Activated CD8-positive, alpha-beta memory T cell treated with anti-CD3 and anti-CD28 coated beads, Interleukin-2, amount 50 U/mL, for 24 hours (primary cell): ENCODE results near the gene FAM181A.

Source experiments
- DNase-seq: peaks from one replicate; pipeline ENCODE4 v3.0.0-alpha.2; 2020; ENCODE audit errors: extremely low read depth

The FAM181A gene

DNA sequence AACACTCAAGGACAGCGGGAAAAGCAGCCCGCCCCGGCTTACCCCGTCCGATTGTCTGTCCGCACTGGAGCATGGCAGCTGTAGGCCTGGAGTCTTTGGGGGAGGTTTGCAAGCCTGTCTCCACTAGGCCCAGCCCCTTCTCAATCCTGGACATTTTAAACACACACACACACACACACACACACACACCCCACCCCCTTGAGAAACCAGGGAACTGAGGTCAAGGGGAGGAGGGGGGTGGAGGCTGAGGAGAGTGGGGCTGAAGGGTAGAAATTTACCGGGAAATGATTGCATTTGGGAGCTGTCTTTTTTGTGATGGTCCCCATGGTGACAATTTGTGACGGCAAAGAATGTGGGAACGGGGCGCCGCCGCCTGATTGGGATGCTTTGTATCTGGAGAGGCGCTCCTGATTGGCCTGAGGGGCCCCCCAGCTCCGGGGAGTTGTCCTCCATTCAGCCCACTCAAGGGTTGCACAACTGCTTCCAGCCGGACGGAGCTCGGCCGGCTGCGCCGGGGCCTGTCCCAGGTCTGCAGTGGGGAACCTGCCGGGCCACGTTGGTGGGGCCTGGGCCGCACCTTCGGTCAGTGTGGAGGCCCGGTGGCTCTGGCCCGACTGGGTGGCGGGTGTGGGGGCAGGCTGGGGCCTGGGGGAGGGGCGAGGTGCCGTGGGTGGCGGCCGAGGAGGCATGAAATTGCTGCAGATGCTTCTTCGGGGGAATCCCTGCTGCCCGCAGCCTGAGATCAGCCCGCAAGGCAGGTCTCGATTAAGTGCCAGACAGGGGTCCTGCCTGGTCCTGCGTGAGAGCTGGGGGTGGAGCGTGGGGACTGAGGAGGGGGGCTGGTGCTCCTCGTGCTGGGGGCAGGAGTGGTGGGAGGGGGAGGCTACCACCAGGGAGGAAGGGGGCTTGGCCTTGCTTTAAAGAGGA is at the start of gene FAM181A:
Gene FAM181A, plus strand, starts transcription at position 472 of the 927 bp plus-strand sequence. CDS start 942 bp downstream, outside the sequence.
- DNase-seq: no peak

DNA sequence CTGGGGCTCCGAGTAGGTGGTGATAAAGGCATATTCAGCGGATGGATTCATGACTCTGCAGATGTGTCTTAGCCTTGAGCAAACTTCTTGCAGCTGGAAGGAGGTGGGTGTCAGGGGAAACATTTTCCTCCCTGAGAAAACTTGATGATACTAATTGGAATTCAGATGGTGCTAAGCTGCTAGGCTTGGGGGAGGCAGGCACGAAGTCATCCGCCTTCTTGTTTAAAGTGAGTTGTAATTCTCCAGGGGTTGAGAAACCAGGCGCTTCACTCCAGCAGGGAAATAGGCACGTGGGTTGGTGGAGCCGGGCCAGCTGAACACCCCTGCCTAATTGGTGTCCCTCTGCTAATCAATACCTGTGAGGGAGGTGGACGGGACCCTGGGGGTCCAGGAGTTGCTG is 48.9 kb upstream of the FAM181A start:
- DNase-seq: no peak

DNA sequence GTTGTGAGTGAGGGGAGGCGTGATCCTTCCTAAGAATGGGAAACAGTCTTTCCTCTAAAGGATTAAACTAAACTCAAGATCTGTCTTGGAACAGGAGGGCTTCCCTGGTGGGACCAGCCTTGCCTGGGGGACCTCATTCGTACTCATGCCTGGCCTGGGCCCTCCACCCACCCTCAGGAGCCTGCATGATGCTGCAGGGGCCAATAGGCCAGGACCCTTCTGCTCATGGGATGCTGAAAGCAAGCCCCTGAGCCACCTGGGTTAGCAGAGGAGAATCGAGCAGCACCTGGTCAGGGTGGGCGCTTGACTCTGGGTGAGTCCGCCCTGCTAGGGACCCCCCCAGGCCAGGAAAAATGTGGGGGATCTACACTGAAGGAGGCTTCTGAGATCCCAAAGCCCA is 48.3 kb upstream of the FAM181A start:
- no peak for DNase-seq

DNA sequence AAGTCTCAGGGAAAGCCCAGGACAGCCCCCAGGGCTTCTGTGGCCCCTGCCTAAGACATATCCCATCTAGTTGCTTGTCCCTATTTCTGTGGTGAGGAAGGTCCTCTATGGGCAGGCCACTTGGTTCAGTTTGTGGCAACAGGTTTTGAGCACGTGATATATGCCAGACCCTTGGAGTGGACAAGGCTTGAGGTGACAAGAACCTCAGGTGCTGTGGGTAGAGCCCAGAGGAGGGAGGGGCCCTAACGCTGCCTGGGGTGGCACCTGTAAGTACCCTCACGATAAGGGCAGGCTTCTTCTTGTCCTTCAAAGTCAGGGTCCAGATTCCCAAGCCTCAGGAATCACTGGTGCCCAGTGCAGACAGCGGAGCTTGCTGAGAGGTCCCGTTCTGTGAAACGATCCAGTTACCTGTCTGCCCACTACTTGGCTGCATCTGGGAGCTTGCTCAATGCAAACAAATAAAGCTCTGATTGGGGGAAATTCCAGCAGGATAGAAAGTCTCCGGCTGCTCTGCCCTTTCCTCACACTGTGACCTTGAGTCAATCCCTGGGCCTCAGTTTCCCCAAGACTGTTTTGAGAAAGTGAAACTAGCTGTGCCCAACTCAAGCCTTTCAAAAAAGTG is 47.7 kb upstream of the FAM181A start:
- DNase-seq: no peak

DNA sequence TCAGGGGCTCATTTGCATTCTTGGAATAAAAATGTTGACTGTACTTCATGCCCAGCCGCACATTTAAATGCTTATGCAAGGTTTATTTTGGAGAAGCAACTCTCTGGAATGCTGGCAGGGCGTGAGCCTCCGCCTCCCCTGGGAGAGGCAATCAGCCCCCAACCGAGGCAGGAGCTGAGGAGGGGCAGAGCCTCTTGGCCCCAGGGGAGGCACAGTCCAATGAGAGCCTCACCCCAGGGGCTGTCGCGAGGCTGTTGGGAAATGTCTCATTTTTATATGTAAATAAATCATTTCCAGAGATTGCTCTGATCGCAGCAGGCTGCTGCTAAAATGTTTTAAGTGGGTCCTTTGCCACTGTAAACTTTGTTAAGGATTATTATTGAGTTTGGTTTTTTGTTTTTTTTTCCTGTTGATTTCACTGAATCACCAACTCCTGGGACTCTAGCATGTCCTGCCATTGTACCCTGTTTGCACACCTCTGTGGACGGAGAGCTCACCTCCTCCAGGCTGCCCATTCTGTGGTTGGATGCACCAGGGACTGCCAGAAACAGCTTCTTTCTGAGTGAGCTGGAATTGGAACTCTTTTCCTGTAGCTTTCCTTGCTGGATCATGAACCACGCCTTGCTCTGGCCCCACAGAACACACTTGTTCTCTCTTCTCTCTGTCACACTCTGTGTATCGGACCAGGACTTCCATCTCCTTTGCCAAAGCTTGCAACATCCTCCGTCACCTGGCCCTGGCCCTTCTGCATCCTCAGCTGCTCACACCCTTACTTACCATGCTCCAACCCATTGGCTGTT is 46.9 kb upstream of the FAM181A start:
- DNase-seq: no peak

DNA sequence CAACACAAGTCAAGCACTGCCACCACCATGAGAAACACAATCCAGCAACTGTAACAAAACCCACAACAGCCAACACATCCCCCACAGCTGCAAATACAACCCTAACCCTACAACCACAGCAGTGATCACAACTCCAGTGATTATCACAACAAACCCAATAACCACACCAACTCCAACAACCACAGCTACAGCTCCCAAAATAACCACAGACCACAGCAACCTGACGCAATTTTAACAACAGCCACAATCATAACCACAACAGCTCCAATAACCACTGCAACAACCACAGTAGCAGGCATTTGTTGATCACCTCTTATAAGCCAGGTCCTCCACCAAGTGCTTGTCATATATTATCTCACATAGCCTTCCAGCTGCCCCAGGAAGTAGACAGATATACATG is 42.2 kb upstream of the FAM181A start:
- DNase-seq: no peak

DNA sequence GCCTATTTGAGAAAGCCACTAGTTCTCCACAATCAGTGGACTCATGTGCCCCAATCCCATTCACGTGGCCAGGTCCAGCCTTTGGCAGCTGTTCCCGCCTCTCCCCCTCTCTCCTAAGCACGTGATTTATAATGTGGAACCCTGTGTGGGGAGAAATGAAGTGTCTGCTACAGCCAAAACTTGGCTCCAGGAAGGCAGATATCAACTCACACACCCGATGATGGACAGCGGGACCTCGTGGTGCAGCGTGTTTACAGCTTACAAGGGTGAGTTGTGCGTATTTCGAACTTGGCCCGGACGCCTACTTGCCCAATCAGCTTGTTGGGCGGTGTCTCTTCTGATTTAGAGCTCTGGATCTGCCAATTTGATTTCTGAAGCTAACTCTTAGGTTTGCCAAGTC is 38.1 kb upstream of the FAM181A start:
- no peak for DNase-seq

DNA sequence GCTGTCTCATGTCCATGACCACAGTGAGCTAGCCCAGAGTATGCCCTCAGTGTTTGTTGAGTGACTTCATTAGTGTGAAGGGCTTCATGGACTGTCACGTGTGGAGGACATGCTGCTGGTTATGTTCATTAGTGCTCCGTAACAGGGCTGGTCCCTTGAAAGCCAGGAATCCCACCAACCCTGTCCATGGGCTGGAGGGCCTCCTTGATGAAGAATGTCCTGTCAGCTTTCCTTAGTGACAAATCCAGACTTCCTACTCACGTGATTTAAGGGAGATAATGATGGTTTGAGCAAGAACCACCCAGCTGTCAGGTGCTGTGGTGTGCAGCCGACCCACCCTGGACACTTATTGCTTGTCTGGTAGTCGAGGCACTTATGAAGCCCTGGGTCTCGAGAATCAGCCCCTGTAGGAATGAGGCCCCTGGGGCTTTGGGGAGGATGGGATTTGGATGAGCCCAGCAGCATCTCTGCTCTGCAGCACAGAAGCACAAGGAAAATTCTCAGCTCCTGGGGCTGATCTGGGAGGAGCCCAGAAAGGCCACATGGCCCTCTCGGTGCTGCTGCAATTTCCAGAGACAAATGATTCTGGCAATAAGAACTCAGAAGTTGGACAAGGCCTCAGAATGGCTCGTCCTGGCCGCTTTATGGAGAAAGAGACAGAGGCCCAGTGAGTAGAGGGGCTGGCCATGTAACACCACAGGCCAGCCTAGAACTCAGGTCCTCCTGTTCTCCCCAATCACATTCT is 37.2 kb upstream of the FAM181A start:
- no peak for DNase-seq

DNA sequence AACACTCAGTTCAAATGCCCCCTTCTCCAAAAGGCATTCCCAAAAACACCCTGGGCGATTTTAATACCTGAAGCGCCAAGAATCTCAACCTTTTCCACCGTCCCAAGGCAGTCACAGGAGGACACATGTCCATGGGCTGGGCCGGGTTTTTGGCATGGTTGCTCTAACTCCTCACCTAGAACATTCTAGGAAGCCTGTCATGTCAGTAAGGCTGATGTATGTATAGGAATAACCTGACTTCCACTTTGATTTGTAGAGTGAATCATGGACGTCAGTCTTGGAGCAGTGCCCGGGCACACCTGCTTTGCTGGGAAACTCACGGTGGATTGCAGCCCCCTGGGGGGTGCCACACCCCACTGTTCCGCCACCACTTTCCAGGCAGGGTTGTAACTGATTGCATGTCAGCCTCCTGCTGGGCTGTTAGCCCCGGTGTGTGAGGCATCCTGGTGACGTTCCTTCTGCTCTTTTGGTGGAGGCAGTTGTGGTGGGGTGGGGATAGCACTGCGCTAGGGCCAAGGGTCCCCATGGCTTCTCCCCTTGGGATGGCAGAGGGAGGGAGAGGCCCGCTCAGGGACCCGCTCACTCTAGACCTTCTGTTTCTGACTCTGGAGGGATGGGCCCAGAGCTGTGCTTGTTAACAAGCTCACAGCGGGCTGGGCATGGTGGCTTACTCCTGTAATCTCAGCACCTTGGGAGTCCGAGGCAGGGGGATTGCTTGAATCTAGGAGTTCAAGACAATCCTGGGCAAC is 35.2 kb upstream of the FAM181A start:
- DNase-seq: no peak

DNA sequence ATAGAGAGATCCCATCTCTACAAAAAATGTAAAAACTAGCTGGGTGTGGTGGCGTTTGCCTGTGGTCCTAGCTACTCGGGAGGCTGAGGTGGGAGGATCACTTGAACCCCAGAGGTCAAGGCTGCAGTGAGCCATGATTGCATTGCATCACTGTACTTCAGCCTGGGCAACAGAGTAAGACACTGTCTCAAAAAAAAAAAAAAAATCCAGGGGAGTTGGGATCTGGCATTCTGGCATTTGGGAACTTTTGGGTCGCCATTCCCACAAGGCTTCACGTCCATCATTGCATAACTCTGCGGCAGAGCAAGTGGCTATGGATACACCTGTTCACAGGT is 34.7 kb upstream of the FAM181A start:
- no peak for DNase-seq

DNA sequence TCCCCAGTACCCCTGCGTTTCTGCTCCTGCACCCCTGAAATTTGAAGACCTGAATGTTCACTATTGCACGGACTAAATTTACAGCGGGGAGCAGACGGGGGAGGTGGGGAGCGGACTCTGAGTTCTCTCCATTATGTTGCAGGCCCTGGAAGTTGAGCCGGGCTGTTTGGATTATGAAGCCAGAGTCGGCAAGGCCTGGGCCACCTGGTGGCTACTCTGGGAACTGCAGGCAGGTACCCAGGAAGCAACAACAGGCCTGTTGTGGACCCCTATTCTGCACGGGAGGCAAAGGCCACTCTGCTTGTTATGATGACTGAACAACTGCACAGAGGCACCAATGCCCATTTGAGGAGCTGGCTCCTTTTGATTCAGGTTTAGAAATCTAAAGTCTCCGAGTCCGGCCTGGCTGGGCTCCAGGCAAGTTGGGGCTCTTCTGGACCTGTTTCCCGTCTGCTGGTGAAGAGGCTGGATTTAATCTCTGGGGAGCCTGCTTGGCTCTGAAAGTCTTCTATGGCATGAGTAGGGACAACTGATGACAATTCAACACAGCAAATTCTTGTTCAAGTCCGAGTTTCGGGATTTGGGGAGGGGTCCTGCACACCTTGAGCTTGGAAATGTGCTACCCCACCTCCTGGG is 34.1 kb upstream of the FAM181A start:
- DNase-seq: peak; percentile 35

DNA sequence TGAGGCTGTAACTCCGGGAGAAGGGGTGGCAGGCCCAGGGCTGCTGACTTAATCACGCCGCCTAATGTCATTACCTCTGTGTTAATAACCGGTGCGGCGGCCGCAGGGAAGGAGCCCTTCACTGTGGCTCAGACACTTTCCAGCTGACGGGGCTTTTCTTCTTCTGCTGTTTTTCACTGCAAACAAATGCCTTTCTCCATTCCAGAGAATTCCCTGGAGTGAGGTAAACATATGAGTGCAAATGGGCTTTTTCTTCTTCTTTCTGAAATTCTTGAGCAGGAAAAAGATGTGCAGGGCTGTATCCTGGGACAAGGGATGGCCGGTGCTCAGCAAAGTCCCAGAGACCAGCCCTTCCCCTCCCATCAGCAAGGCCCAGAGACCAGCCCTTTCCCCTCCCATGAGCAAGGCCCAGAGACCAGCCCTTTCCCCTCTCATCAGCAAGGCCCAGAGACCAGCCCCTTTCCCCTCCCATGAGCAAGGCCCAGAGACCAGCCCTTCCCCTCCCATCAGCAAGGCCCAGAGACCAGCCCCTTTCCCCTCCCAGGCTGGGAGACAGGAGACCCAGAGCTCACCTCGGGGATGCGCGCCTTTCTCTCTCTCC is 33.4 kb upstream of the FAM181A start:
- DNase-seq: no peak

DNA sequence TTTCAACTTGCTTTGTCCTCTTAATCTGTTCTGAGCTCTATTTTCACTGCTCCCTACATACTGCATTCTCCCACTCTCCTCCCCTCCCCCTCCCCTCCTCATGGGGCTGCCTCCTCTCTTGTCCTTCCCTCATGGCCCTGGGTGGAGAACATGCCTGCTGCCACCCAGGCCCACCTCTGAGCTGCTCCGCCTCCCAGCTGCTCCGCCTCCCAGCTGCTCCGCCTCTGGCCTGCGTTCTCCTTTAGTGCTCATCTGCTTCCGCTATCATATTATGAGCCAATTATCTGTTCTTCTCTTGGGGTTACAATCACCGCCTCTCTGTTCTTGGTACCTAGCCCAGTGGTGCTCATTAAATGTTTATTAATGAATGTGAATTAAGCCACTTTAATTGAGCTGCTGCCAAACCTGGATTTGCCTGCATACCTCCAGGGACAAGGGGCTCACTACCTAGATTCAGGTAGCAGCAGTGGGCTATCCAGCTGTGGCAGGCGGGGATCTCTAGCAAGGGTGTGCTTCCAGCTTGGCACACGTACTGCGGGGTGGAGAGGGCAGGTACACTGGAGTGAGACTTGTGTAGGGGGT is 32.0 kb upstream of the FAM181A start:
- no peak for DNase-seq

DNA sequence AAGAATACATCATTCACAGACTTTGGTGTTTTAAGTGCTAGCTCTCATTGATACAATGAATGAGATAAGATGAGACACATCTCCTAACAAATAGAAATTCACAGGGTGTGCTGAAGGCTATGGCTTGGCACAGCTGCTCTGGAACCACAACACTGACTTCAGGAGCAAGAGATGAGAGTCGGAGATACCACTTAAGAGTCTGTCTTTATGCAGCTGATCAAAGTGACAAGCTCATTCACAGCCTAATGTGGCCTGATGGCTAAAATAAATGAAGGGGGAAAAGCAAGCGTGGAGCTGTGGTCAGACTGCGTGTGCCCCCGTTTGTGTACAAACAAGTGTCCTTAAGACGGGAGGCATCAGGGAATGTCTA is 29.7 kb upstream of the FAM181A start:
- no peak for DNase-seq

DNA sequence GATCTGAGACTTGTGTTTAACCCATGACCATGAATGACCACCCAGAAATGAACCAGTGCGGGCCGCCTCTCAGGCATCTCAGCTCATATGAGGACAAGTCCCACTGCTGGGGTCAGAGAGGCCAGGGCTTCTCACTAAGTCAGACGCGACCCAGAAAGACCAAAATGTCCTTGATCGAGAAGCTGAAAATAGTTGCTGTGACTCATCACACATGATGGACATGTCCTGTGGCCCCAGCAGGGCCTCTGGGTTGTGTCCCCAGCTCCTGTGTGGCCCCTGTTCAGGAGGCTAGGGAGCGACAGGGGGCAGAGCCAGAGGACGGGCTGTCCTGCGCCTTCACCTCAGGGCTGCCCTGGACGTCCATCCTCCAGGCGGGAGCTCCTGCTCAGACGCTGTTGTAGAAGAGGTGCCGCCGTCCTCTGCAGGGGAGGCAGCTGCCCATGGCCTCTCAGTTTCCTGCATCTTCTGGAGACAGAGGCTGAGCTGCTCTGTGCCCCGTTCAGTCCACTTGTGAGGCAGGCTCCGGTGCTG is 29.0 kb upstream of the FAM181A start:
- no peak for DNase-seq

DNA sequence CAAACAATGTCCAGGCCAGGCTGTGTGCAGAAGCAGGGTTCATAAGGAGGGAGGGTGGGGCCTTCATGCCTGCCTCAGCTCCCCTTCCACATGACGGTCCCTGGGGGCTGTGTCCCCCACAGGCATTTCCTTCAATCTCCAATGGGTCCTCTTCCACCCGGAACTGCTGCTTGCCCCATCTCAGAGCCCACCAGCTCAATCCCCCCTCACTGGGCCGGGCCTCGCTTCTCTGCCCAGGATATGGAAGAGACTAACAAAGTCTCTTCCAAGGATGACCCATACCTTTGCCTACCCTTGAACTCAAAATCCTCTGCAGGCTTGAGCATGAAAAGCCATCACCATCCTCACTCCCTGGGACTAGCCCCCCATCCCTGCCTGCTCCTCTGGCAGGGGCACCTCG is 28.4 kb upstream of the FAM181A start:
- no peak for DNase-seq

DNA sequence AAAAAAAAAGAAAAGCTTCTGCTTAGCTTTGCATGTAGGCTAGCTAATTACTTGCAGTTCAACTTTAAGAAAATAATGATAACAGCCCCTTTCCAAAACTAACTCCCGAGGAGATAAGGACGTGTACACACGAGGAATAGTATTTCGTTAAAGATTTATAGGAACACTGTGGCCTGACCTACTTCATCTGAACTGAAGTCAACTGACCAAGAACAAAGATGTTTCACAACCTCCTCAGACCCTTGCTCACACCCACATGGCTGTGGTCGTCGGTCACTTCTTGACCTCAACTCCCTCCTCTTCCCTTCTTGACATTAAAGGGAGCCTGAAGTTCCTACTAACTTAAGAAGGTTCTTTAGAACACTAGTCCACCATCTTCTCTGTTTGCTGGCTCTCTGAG is 25.3 kb upstream of the FAM181A start:
- DNase-seq: no peak

DNA sequence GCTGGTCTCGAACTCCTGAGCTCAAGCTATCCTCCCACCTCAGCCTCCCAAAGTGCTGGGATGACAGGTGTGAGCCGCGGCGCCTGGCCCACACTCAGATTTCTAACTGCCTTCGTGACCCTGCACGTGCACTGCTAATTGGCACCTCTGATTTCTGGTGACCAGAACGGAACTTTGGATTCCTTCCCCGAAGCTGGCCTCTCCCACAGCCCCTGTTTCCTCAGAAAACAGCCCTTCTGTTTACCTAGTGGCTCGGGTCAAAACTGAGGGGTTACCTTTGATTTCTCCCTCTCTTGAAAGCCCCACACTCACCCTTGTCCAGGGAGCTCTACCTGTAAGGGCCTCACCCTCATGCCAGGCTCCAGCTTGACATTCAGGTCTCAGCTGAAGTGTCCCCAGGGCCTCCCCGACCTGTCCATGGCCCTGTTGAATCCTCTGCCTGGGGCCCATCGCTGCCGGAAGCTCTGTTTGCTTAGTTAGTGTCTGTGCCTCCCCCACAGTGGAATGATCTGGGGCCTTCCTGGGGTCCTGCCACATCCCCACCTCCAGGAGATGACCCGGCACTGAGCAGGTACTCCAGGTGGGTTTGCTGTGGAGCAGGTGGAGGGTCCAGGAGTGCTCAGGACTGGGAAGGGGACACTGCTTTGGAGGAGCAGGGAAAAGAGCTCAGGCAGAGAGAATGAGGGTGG is 24.4 kb upstream of the FAM181A start:
- no peak for DNase-seq
